K562 (cell line): ENCODE measurements around the gene SNCB. TPM values are rescaled to one million over a fixed set of nuclear protein-coding genes. Genes with fewer than 3 reads are reported as not detected.

Source experiments
- ATAC-seq: fragments of 200-7000 bp; cut with Tn5 transposase; 3 replicates; pipeline ENCODE4 v1.9.1; 2020; ENCODE audit warnings: moderate library complexity
- BruUV-seq: library from RNA; stranded (reverse); fragments of 400-500 nt; replicated peaks from 2 replicates; lab custom pipeline; 2021; lab: Mats Ljungman, UMichigan
- CTCF ChIA-PET: fragments of 300-600 bp; formaldehyde crosslinking; extraction: SDS; loops from one replicate; lab custom pipeline; 2021; ENCODE audit warnings: low intra/inter-chr PET ratio; lab: Yijun Ruan, JAX
- POLR2A ChIA-PET: fragments of 300-600, 350-650 bp; sonication (Branson Sonifier 250); formaldehyde crosslinking; extraction: SDS; loops from one replicate; lab custom pipeline; 2021; ENCODE audit warnings: antibody characterized with exemption, inconsistent platforms; lab: Yijun Ruan, JAX
- DNase-seq, 4 experiments: peaks; one replicate each; pipeline versions ENCODE4 v3.0.0 to v3.0.0-alpha.2; 2011 to 2018; ENCODE audit warnings: low spot score in 3 of 4, mixed read lengths in 3 of 4; ENCODE audit errors: extremely low read depth in 1 of 4
- FAIRE-seq: peaks from 2 replicates; lab custom pipeline; 2011; peaks lifted over from hg19 to GRCh38; lab: Jason Lieb, UNC
- H2AFZ ChIP-seq: 2 replicates; pipeline ENCODE4 v1.6.0; 2011; ENCODE audit warnings: low read depth, low read length, control low read depth, inconsistent platforms
- H3K27ac ChIP-seq: fragments of 200-600 bp; 3 replicates; pipeline ENCODE4 v1.8.0; 2011; ENCODE audit warnings: low read depth, mild to moderate bottlenecking, control low read depth, inconsistent platforms, low read length, moderate library complexity, mixed read lengths; ENCODE audit errors: extremely low read depth
- H3K27me3 ChIP-seq, 2 experiments: fragments of 300-600 bp in 1 of 2; 2 replicates in 1 of 2; 3 replicates in 1 of 2; pipeline versions ENCODE4 v1.6.0 to v1.8.0; 2011; ENCODE audit warnings: inconsistent platforms in 2 of 2, low read length in 2 of 2, mild to moderate bottlenecking in 1 of 2, mixed read lengths in 1 of 2, moderate library complexity in 1 of 2; ENCODE audit not compliant: control insufficient read depth in 2 of 2, insufficient read depth in 2 of 2
- H3K36me3 ChIP-seq: fragments of 300-600 bp; 3 replicates; pipeline ENCODE4 v1.8.0; 2011; ENCODE audit warnings: mild to moderate bottlenecking, low read length, inconsistent platforms; ENCODE audit not compliant: control insufficient read depth, insufficient read depth
- H3K4me1 ChIP-seq, 2 experiments: fragments of 200-600 bp in 1 of 2; replicated peaks in 1 of 2; 2 replicates in 1 of 2; 3 replicates in 1 of 2; pipeline versions ENCODE4 v1.5.1 to v1.8.0; 2011; ENCODE audit warnings: inconsistent platforms in 2 of 2, low read length in 2 of 2, mild to moderate bottlenecking in 1 of 2, mixed read lengths in 1 of 2, moderate library complexity in 1 of 2; ENCODE audit not compliant: control insufficient read depth in 2 of 2, insufficient read depth in 2 of 2
- H3K4me2 ChIP-seq: 2 replicates; pipeline ENCODE4 v1.6.1; 2011; ENCODE audit warnings: low read length, control low read depth, inconsistent platforms, mixed read lengths; ENCODE audit not compliant: insufficient read depth
- H3K4me3 ChIP-seq: fragments of 200-600 bp; sonication (generic), shearing (Covaris generic); 2 replicates; pipeline ENCODE4 v1.5.1; 2016; ENCODE audit warnings: control low read depth, inconsistent platforms
- H3K79me2 ChIP-seq: fragments of 200-600 bp; 3 replicates; pipeline ENCODE4 v1.8.0; 2011; ENCODE audit warnings: low read length, inconsistent platforms; ENCODE audit not compliant: control insufficient read depth, insufficient read depth
- H3K9ac ChIP-seq, 2 experiments: 2 replicates each; pipeline versions ENCODE4 v1.6.0 to v1.6.1; 2011; ENCODE audit warnings: low read depth in 2 of 2, low read length in 2 of 2, control low read depth in 1 of 2, inconsistent platforms in 1 of 2, mild to moderate bottlenecking in 1 of 2, mixed read lengths in 1 of 2; ENCODE audit not compliant: insufficient read depth in 1 of 2
- H3K9me1 ChIP-seq: one replicate; pipeline ENCODE4 v1.6.0; 2011; ENCODE audit warnings: inconsistent platforms, mild to moderate bottlenecking, low read length, moderate library complexity; ENCODE audit not compliant: control insufficient read depth, insufficient read depth
- H3K9me3 ChIP-seq: replicated peaks from 2 replicates; pipeline ENCODE4 v1.5.1; 2011; ENCODE audit warnings: low read depth, low read length, inconsistent platforms; ENCODE audit not compliant: control insufficient read depth, insufficient read depth
- H4K20me1 ChIP-seq: replicated peaks from 2 replicates; pipeline ENCODE4 v1.6.1; 2011; ENCODE audit warnings: low read length, inconsistent platforms, mixed read lengths; ENCODE audit not compliant: control insufficient read depth, insufficient read depth
- ATF3 ChIP-seq, 2 experiments: fragments of 450-650 bp in 1 of 2; sonication (generic) in 1 of 2; formaldehyde crosslinking in 1 of 2; IDR thresholded peaks in 1 of 2; conservative IDR thresholded peaks in 1 of 2; 2 replicates each; pipeline versions ENCODE4 v1.6.1 to v1.8.1; 2016 to 2023; ENCODE audit warnings: mild to moderate bottlenecking in 2 of 2, moderate library complexity in 2 of 2, inconsistent platforms in 1 of 2, missing genetic modification reagents in 1 of 2
- BRCA1 ChIP-seq, 2 experiments: fragments of 450-650 bp in 1 of 2; sonication (generic) in 1 of 2; formaldehyde crosslinking in 1 of 2; IDR thresholded peaks; 2 replicates each; pipeline versions ENCODE4 v1.5.0 to v1.6.1; 2017 to 2020; ENCODE audit warnings: mild to moderate bottlenecking in 1 of 2, missing genetic modification reagents in 1 of 2
- ESRRB ChIP-seq: fragments of 250-450 bp; sonication (Bioruptor Pico); IDR thresholded peaks from 2 replicates; pipeline ENCODE4 v1.5.0; 2020; ENCODE audit warnings: mild to moderate bottlenecking, moderate library complexity, borderline replicate concordance
- FOXK1 ChIP-seq: sonication (generic); formaldehyde crosslinking; IDR thresholded peaks from 2 replicates; pipeline ENCODE4 v1.8.0; 2022; ENCODE audit warnings: missing genetic modification reagents, mild to moderate bottlenecking, borderline replicate concordance
- FOXP1 ChIP-seq: sonication (generic); formaldehyde crosslinking; IDR thresholded peaks from 2 replicates; pipeline ENCODE4 v1.8.0; 2022; ENCODE audit warnings: mild to moderate bottlenecking, missing genetic modification reagents
- JUN ChIP-seq, 2 experiments: sonication (generic) in 1 of 2; formaldehyde crosslinking in 1 of 2; IDR thresholded peaks; 2 replicates each; pipeline versions ENCODE4 v1.6.1 to v1.8.0; 2012 to 2022; ENCODE audit warnings: borderline replicate concordance in 2 of 2, mild to moderate bottlenecking in 2 of 2, improper control_type of control experiment in 1 of 2, low read depth in 1 of 2, low read length in 1 of 2, missing genetic modification reagents in 1 of 2
- KDM5B ChIP-seq: fragments of 200-600 bp; sonication (generic); IDR thresholded peaks from 2 replicates; pipeline ENCODE4 v1.6.1; 2012; ENCODE audit warnings: low read depth, mild to moderate bottlenecking, moderate library complexity, low read length, control low read depth, inconsistent platforms; ENCODE audit not compliant: insufficient replicate concordance
- L3MBTL2 ChIP-seq: fragments of 450-650 bp; IDR thresholded peaks from 2 replicates; pipeline ENCODE4 v1.6.1; 2016; ENCODE audit warnings: mild to moderate bottlenecking, moderate library complexity
- MITF ChIP-seq: IDR thresholded peaks from 2 replicates; pipeline ENCODE4 v1.6.1; 2014; ENCODE audit warnings: antibody characterized with exemption
- ZNF511 ChIP-seq: sonication (generic); formaldehyde crosslinking; IDR thresholded peaks from 2 replicates; pipeline ENCODE4 v1.8.0; 2022; ENCODE audit warnings: mild to moderate bottlenecking, missing genetic modification reagents
- WGBS: fragments of 100-300 bp; shearing (Covaris generic); methylation state at CpG from one replicate; pipeline ENCODE4 v1.1.6; 2016; ENCODE audit warnings: low coverage, mixed read lengths; ENCODE audit not compliant: insufficient coverage; ENCODE audit errors: missing lambda C conversion rate; 5-methylcytosine and 5-hydroxymethylcytosine counted together
- in situ Hi-C: fragments of 300-500 bp; cut with MboI; formaldehyde crosslinking; loops from 4 replicates; pipeline ENCODE4 v1.15.0; 2018; ENCODE audit warnings: inconsistent platforms, mixed read lengths
- intact Hi-C: fragments of 100-400 bp; cut with micrococcal nuclease; formaldehyde crosslinking; loops from 2 replicates; pipeline ENCODE4 v1.14.2; 2022
- polyA plus RNA-seq, 8 experiments: library from polyadenylated mRNA; depleted of rRNA in 4 of 8; stranded (reverse) in 5 of 8; unstranded in 3 of 8; fragments of >200 nt; fragmentation: Nextera tagmentation in 2 of 8; fragmentation: Illumina TruSeq in 1 of 8; extraction: Ambion mirVana in 2 of 8; extraction: Trizol in 1 of 8; gene quantifications; 2 replicates each; pipeline versions ENCODE4 v1.2.1 to v1.2.3, GENCODE V29; 2011 to 2014; ENCODE audit warnings: inconsistent platforms in 1 of 8, missing spikeins in 1 of 8
- total RNA-seq, 7 experiments: library from RNA; depleted of rRNA in 6 of 7; stranded (reverse); fragments of >200 nt in 6 of 7; fragmentation: Illumina TruSeq in 2 of 7; extraction: Trizol in 2 of 7; gene quantifications; 2 replicates each; pipeline versions ENCODE4 v1.2.1 to v1.2.3, GENCODE V29; 2011 to 2021; ENCODE audit warnings: low replicate concordance in 1 of 7
- TF ChIP-seq, protein P1 (sequence below): sonication (generic); formaldehyde crosslinking; IDR thresholded peaks from 2 replicates; pipeline ENCODE4 v1.8.1; 2023; ENCODE audit warnings: mild to moderate bottlenecking, missing genetic modification reagents, moderate library complexity

SNCB gene
- total and polyA plus RNA-seq, 9 of the 15 experiments (the other 6 are each of a cell fraction or from before 2014, with no cell fraction given): not detected

DNA sequence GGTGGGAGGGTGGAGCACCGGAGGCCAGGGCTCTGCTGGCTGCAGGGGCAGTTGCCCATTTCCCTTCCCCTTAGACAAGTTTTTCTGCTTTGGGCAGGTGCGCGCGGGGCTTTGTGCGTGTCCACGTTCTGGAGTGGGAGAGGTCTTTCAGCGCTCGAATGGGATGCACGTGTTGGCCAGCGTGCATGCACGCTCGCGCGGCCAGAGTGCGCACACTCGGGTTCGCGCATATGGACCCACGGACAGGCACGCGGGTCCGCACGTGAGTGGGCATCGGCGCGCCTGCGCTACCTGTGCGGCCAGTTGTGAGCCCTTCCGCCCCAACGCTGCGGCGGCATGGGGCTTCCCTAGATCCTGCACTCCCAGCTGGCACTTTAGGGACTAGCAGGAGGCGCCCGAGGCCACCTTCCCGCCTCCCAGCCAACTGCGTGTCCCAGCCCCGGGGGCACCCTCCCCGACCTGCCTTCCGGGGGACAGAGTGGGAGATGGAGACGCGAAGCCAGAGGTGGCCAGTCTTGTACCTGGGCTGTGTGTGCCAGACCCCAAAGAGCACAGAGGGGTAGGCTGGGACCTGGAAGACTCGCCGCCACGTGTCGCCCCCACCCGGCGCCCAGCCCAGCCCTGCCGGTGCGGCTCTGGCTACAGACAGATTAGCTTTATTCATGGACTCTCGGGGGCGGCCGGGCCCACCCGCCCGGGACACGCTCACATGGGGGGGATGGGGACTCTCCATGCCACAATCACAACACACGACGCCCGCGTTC, 10.6 kb downstream of the SNCB start (continued):
- TF ChIP-seq BRCA1 (IDR thresholded peaks at IDR 0.05) (no peak), BRCA1 (CRISPR knock-in tag; IDR thresholded peaks at IDR 0.05) (no peak), ESRRB (CRISPR knock-in tag) (no peak), FOXP1 (CRISPR knock-in tag) (0 out of 2 replicates have a peak, but pooled peaks have one; percentile 70), KDM5B (no peak)
- TF ChIP-seq, protein P1, sequence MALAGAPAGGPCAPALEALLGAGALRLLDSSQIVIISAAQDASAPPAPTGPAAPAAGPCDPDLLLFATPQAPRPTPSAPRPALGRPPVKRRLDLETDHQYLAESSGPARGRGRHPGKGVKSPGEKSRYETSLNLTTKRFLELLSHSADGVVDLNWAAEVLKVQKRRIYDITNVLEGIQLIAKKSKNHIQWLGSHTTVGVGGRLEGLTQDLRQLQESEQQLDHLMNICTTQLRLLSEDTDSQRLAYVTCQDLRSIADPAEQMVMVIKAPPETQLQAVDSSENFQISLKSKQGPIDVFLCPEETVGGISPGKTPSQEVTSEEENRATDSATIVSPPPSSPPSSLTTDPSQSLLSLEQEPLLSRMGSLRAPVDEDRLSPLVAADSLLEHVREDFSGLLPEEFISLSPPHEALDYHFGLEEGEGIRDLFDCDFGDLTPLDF (CRISPR knock-in tag): no peak

DNA sequence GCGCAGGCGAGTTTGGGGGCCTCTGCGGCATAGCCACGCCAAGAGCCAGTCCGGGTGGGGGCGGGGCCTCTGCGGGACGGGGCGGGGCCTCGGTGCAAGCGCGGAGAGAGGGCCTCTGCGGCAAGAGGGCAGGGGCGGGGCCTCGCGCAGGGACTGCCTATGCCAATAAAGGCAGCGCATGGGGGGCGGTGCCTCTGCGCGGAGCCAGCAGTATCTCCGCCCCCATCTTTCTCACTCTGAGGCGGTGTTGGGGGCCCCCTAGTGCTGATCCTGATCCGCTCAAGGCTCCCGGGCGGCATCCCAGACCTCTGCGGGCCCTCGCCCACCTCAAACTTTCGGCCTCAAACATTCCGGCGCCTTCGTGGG, 11.1 kb downstream of the SNCB start:
- peak; percentile 99 for ATAC-seq
- Histone ChIP-seq H3K4me1 (peaks cover 8 to 34% of the 10 kb centered on the region in 2 experiments), H3K9me3 (no peaks in the 10 kb centered on the region), H3K79me2 (no peaks in the 10 kb centered on the region), H3K4me3 (peak overlapping the region; percentile 19), H3K9ac (peak overlapping the region in 1 of 2 experiments; percentile 86; a peak in 2 of 4 replicates), H3K27me3 (peaks cover 19 to 55% of the 10 kb centered on the region in 2 experiments), H3K27ac (no peak overlapping the region), H2AFZ (peak overlapping the region; percentile 70), H3K9me1 (no peaks in the 10 kb centered on the region), H3K4me2 (peak overlapping the region; percentile 64), H4K20me1 (peaks cover 3% of the 10 kb centered on the region; the same call in 1 of the 2 replicates), H3K36me3 (no peaks in the 10 kb centered on the region)
- ChIA-PET CTCF (interaction anchor here (0.6 to 1.4 kb wide), 3 partner anchors 45 to 890 kb away, joined by 3 to 8 read pairs (median 4); no protein-coding TSS in a partner anchor), POLR2A (interaction anchor here (0.8 kb wide), 1 partner anchor 19 kb away, joined by 5 read pairs; no protein-coding TSS in a partner anchor)
- peak; percentile 92 for FAIRE-seq
- WGBS: 3% methylated on average over 27 of the region's 31 CpGs
- no TSS peak for BruUV-seq
- peak; percentile 96 to 99 (median 98) for DNase-seq
- in situ Hi-C loops: no loop called here
- intact Hi-C loops: loop anchor here (1.0 to 5.0 kb wide), 2 partner anchors 45 to 202 kb away; partner anchors contain the start of gene CLTB
- TF ChIP-seq L3MBTL2 (peak; percentile 84), ATF3 (IDR thresholded peaks at IDR 0.05) (no peak), ATF3 (CRISPR knock-in tag; conservative IDR thresholded peaks at IDR 0.05) (no peak), ZNF511 (no peak), FOXK1 (CRISPR knock-in tag) (no peak), MITF (no peak), JUN (IDR thresholded peaks at IDR 0.05; ENCODE audit: borderline replicate concordance, low read depth, low read length) (peak; percentile 16; the same call in 1 of the 2 replicates), JUN (CRISPR knock-in tag; IDR thresholded peaks at IDR 0.05; ENCODE audit: borderline replicate concordance) (no peak)
